H1 (cell line): ENCODE data around the gene CENATAC. TPM values are rescaled to one million over a fixed set of nuclear protein-coding genes. Genes with fewer than 3 reads are reported as not detected.

Experiments used
- CTCF ChIA-PET: fragments of 300-600 bp; sonication (Branson Sonifier 250); formaldehyde crosslinking; loops from one replicate; lab custom pipeline; 2021; ENCODE audit not compliant: partially characterized antibody; lab: Charles Lee
- POLR2A ChIA-PET: fragments of 300-600 bp; sonication (Branson Sonifier 250); formaldehyde crosslinking; loops from one replicate; lab custom pipeline; 2021; ENCODE audit warnings: inconsistent platforms; ENCODE audit not compliant: partially characterized antibody; lab: Charles Lee
- DNase-seq, 2 experiments: peaks; one replicate each; pipeline versions ENCODE4 v3.0.0 to v3.0.0-alpha.2; 2010 to 2022; ENCODE audit warnings: low spot score in 2 of 2, low read depth in 1 of 2, mixed read lengths in 1 of 2
- FAIRE-seq: peaks from 2 replicates; lab custom pipeline; 2011; peaks lifted over from hg19 to GRCh38; lab: Jason Lieb, UNC
- H2AFZ ChIP-seq: 2 replicates; pipeline ENCODE4 v1.8.1; 2012; ENCODE audit warnings: low read length, inconsistent platforms
- H2AK5ac ChIP-seq: 2 replicates; pipeline ENCODE4 v1.6.1; 2013; ENCODE audit warnings: low read depth, low read length
- H2BK120ac ChIP-seq: replicated peaks from 2 replicates; pipeline ENCODE3; 2013; ENCODE audit warnings: low read depth, low read length, inconsistent platforms
- H2BK12ac ChIP-seq: 2 replicates; pipeline ENCODE4 v1.6.1; 2013; ENCODE audit warnings: low read depth, low read length
- H2BK15ac ChIP-seq: 2 replicates; pipeline ENCODE4 v1.6.1; 2013; ENCODE audit warnings: low read length
- H2BK20ac ChIP-seq: 2 replicates; pipeline ENCODE4 v1.6.1; 2013; ENCODE audit warnings: low read length
- H2BK5ac ChIP-seq: 2 replicates; pipeline ENCODE4 v1.6.1; 2013; ENCODE audit warnings: low read depth, low read length
- H3K14ac ChIP-seq: 2 replicates; pipeline ENCODE4 v1.6.1; 2013; ENCODE audit warnings: inconsistent platforms; ENCODE audit not compliant: insufficient read length
- H3K18ac ChIP-seq: 2 replicates; pipeline ENCODE4 v1.6.1; 2013; ENCODE audit warnings: low read length; ENCODE audit errors: extremely low read depth
- H3K23ac ChIP-seq: 2 replicates; pipeline ENCODE4 v1.6.1; 2013; ENCODE audit warnings: inconsistent platforms; ENCODE audit not compliant: insufficient read length
- H3K23me2 ChIP-seq: 2 replicates; pipeline ENCODE4 v1.6.1; 2013; ENCODE audit warnings: low read depth, low read length
- H3K27ac ChIP-seq: 2 replicates; pipeline ENCODE4 v1.6.1; 2011; ENCODE audit warnings: low read depth, low read length, inconsistent platforms
- H3K27me3 ChIP-seq, 4 experiments: replicated peaks in 1 of 4; 1 replicate in 1 of 4; 2 replicates in 3 of 4; pipeline versions ENCODE4 v1.6.1 to v1.8.1; 2011 to 2013; ENCODE audit warnings: low read length in 3 of 4, mild to moderate bottlenecking in 3 of 4, inconsistent platforms in 2 of 4, mixed read lengths in 2 of 4, moderate library complexity in 1 of 4; ENCODE audit not compliant: control insufficient read depth in 3 of 4, insufficient read depth in 3 of 4; ENCODE audit errors: extremely low read depth in 1 of 4
- H3K36me3 ChIP-seq, 4 experiments: 2 replicates each; pipeline versions ENCODE4 v1.6.1 to v1.8.1; 2011 to 2013; ENCODE audit warnings: mild to moderate bottlenecking in 4 of 4, low read length in 3 of 4, moderate library complexity in 2 of 4, control low read depth in 1 of 4, inconsistent platforms in 1 of 4; ENCODE audit not compliant: insufficient read depth in 4 of 4, control insufficient read depth in 2 of 4
- H3K4ac ChIP-seq: replicated peaks from 2 replicates; pipeline ENCODE3; 2013; ENCODE audit warnings: low read length, low read depth, mixed read lengths, inconsistent platforms; ENCODE audit not compliant: insufficient read length
- H3K4me1 ChIP-seq, 4 experiments: replicated peaks in 1 of 4; 1 replicate in 1 of 4; 2 replicates in 3 of 4; pipeline versions ENCODE4 v1.6.1 to v1.8.1; 2011 to 2013; ENCODE audit warnings: low read length in 3 of 4, inconsistent platforms in 2 of 4, mixed read lengths in 1 of 4; ENCODE audit not compliant: insufficient read depth in 4 of 4, control insufficient read depth in 3 of 4
- H3K4me2 ChIP-seq, 2 experiments: 2 replicates each; pipeline versions ENCODE4 v1.6.1 to v1.8.1; 2011 to 2013; ENCODE audit warnings: low read depth in 2 of 2, low read length in 2 of 2, control low read depth in 1 of 2, inconsistent platforms in 1 of 2, mild to moderate bottlenecking in 1 of 2; ENCODE audit not compliant: insufficient read depth in 1 of 2
- H3K4me3 ChIP-seq, 4 experiments: fragments of 200-600, 300-600 bp in 1 of 4; sonication (generic), shearing (Covaris generic), sonication (Bioruptor Twin) in 1 of 4; 2 replicates each; pipeline versions ENCODE4 v1.5.1 to v1.8.1; 2011 to 2016; ENCODE audit warnings: low read length in 4 of 4, low read depth in 3 of 4, control low read depth in 2 of 4, inconsistent platforms in 2 of 4, mild to moderate bottlenecking in 2 of 4, mixed read lengths in 1 of 4, moderate library complexity in 1 of 4; ENCODE audit not compliant: insufficient read depth in 2 of 4; ENCODE audit errors: extremely low read depth in 1 of 4
- H3K56ac ChIP-seq: replicated peaks from 2 replicates; pipeline ENCODE3; 2013; ENCODE audit warnings: low read depth, mild to moderate bottlenecking, mixed read lengths, low read length, inconsistent platforms; ENCODE audit not compliant: insufficient read length
- H3K79me1 ChIP-seq: 2 replicates; pipeline ENCODE4 v1.6.1; 2013; ENCODE audit warnings: low read depth, low read length, control low read depth
- H3K79me2 ChIP-seq, 2 experiments: 2 replicates each; pipeline versions ENCODE4 v1.6.1 to v1.8.1; 2012 to 2013; ENCODE audit warnings: low read length in 2 of 2, mild to moderate bottlenecking in 2 of 2, inconsistent platforms in 1 of 2; ENCODE audit not compliant: insufficient read depth in 2 of 2, control insufficient read depth in 1 of 2
- H3K9ac ChIP-seq, 4 experiments: replicated peaks in 1 of 4; 1 replicate in 1 of 4; 2 replicates in 3 of 4; pipeline versions ENCODE4 v1.6.1 to v1.8.1; 2011 to 2013; ENCODE audit warnings: low read depth in 3 of 4, low read length in 3 of 4, control low read depth in 2 of 4, mild to moderate bottlenecking in 2 of 4, moderate library complexity in 2 of 4, inconsistent platforms in 1 of 4; ENCODE audit errors: extremely low read depth in 1 of 4
- H3K9me3 ChIP-seq, 2 experiments: 2 replicates each; pipeline versions ENCODE4 v1.6.1 to v1.8.1; 2012 to 2013; ENCODE audit warnings: mild to moderate bottlenecking in 2 of 2, moderate library complexity in 2 of 2, control low read depth in 1 of 2, inconsistent platforms in 1 of 2, low read depth in 1 of 2, low read length in 1 of 2, mixed read lengths in 1 of 2; ENCODE audit not compliant: insufficient read depth in 2 of 2
- H4K20me1 ChIP-seq, 2 experiments: replicated peaks in 1 of 2; 2 replicates each; pipeline versions ENCODE3 to v1.8.1; 2011 to 2013; ENCODE audit warnings: inconsistent platforms in 2 of 2, low read length in 2 of 2, mild to moderate bottlenecking in 1 of 2; ENCODE audit not compliant: insufficient read depth in 2 of 2, control insufficient read depth in 1 of 2
- H4K5ac ChIP-seq: 2 replicates; pipeline ENCODE4 v1.6.1; 2013; ENCODE audit warnings: low read length, low read depth, mixed read lengths, inconsistent platforms; ENCODE audit not compliant: insufficient read length
- H4K8ac ChIP-seq: 2 replicates; pipeline ENCODE4 v1.8.0; 2013; ENCODE audit warnings: mild to moderate bottlenecking, moderate library complexity, low read length, inconsistent platforms; ENCODE audit not compliant: insufficient read depth; ENCODE audit errors: extremely low read depth
- H4K91ac ChIP-seq: replicated peaks from 2 replicates; pipeline ENCODE3; 2013; ENCODE audit warnings: low read length, mixed read lengths, inconsistent platforms; ENCODE audit not compliant: insufficient read length
- GABPA ChIP-seq: IDR thresholded peaks from 2 replicates; pipeline ENCODE4 v1.6.1; 2011; ENCODE audit warnings: mild to moderate bottlenecking, low read length, moderate library complexity, borderline replicate concordance; ENCODE audit not compliant: insufficient read depth
- RBBP5 ChIP-seq: IDR thresholded peaks from 2 replicates; pipeline ENCODE4 v1.7.1; 2012; ENCODE audit warnings: low read depth, mild to moderate bottlenecking, inconsistent platforms, low read length, moderate library complexity, borderline replicate concordance
- SIX5 ChIP-seq: IDR thresholded peaks from 2 replicates; pipeline ENCODE4 v1.6.1; 2011; ENCODE audit warnings: mild to moderate bottlenecking, low read depth, low read length
- TAF7 ChIP-seq: optimal IDR thresholded peaks from 2 replicates; pipeline ENCODE3; 2011; ENCODE audit warnings: low read depth, mild to moderate bottlenecking, inconsistent platforms, low read length, moderate library complexity, borderline replicate concordance
- WGBS, 2 experiments: shearing (Covaris generic) in 1 of 2; methylation state at CpG; one replicate each; pipeline versions ENCODE4 v1.1.6 to v1.1.7; 2013 to 2015; ENCODE audit warnings: low lambda C conversion rate in 2 of 2, mixed read lengths in 2 of 2, inconsistent platforms in 1 of 2, low coverage in 1 of 2, missing lambda C conversion rate in 1 of 2; ENCODE audit not compliant: insufficient replicate concordance in 2 of 2, insufficient coverage in 1 of 2, insufficient read length in 1 of 2; ENCODE audit errors: extremely low coverage in 1 of 2, missing lambda C conversion rate in 1 of 2; 5-methylcytosine and 5-hydroxymethylcytosine counted together
- polyA plus RNA-seq, 7 experiments: library from polyadenylated mRNA; depleted of rRNA in 3 of 7; stranded (reverse) in 5 of 7; unstranded in 2 of 7; fragments of >200 nt in 5 of 7; fragments of 200-250 nt in 2 of 7; gene quantifications; 1 replicate in 5 of 7; 2 replicates in 1 of 7; 4 replicates in 1 of 7; pipeline versions ENCODE4 v1.2.1 to v1.2.3, GENCODE V29; 2011 to 2013; ENCODE audit warnings: missing spikeins in 2 of 7, mixed read lengths in 2 of 7
- total RNA-seq: library from RNA; stranded (reverse); fragmentation: NEBNext Ultra II Directional; extraction: Animal tissue kit (Norgen Biotek cat#: 25700); gene quantifications from 2 replicates; pipeline ENCODE4 v1.2.1, GENCODE V29; 2021

Gene CENATAC
- total and polyA plus RNA-seq, 2 of the 8 experiments (the other 6 are each of a cell fraction or from before 2014, with no cell fraction given): 22.7 to 36.4 TPM

GRCh38 chr11:119028346-119029068 lies 30.6 kb downstream of the CENATAC start:
- H4K8ac ChIP-seq: no peak overlapping the region
- no peak overlapping the region for H4K5ac ChIP-seq
- H2BK15ac ChIP-seq: no peak overlapping the region
- peaks cover 8 to 50% (median 29%) of the 10 kb centered on the region in 4 experiments for H3K36me3 ChIP-seq
- no peak overlapping the region; the same call in 1 of the 2 replicates for H3K27ac ChIP-seq
- peaks cover 6 to 13% (median 10%) of the 10 kb centered on the region in 4 experiments for H3K4me1 ChIP-seq
- H2AFZ ChIP-seq: no peak overlapping the region
- WGBS, 2 experiments: 87% methylated on average over 9 of the region's 9 CpGs; no CpG with 5 or more reads in 1 of the 2 experiments
- H3K27me3 ChIP-seq: no peaks in the 10 kb centered on the region
- H4K91ac ChIP-seq: peak overlapping the region; percentile 30
- peaks cover 0 to 19% of the 10 kb centered on the region in 2 experiments; a peak in 1 of 4 replicates for H3K79me2 ChIP-seq
- peaks cover 15% of the 10 kb centered on the region for H3K79me1 ChIP-seq
- no peak overlapping the region for H2BK120ac ChIP-seq
- no peak for DNase-seq
- H3K18ac ChIP-seq: no peak overlapping the region
- ChIA-PET CTCF (interaction anchor here (0.6 to 3.1 kb wide), 5 partner anchors 10 to 101 kb away, joined by 3 to 12 read pairs (median 4); partner anchors contain the start of genes RPS25 and TRAPPC4), POLR2A (interaction anchor here (1.4 to 9.7 kb wide), 4 partner anchors 15 to 27 kb away, joined by 4 to 224 read pairs (median 12); partner anchors contain the start of genes HYOU1, RPS25 and TRAPPC4)
- H3K14ac ChIP-seq: no peak overlapping the region
- no peaks in the 10 kb centered on the region for H3K9me3 ChIP-seq
- no peak overlapping the region for H2BK20ac ChIP-seq
- H2AK5ac ChIP-seq: no peak overlapping the region
- no peak overlapping the region for H3K4ac ChIP-seq
- peaks cover 7% of the 10 kb centered on the region; the same call in 1 of the 2 replicates for H3K23me2 ChIP-seq
- peak overlapping the region in 2 of 4 experiments; percentile 8 to 17; a peak in 3 of 7 replicates for H3K9ac ChIP-seq
- no peak overlapping the region for H2BK5ac ChIP-seq
- peaks cover 3 to 16% of the 10 kb centered on the region in 2 experiments for H4K20me1 ChIP-seq
- TF ChIP-seq GABPA (no peak), RBBP5 (no peak), TAF7 (no peak), SIX5 (no peak)
- no peak overlapping the region for H3K56ac ChIP-seq
- H2BK12ac ChIP-seq: 0 out of 2 replicates have a peak overlapping the region, but pooled peaks have one; percentile 10
- H3K23ac ChIP-seq: no peak overlapping the region
- peak overlapping the region in 1 of 4 experiments; percentile 84; a peak in 4 of 8 replicates for H3K4me3 ChIP-seq
- no peak for FAIRE-seq
- peak overlapping the region; percentile 81 to 82 for H3K4me2 ChIP-seq
